H4 (cell line): ENCODE data around the gene LYRM2. TPM values are rescaled to one million over a fixed set of nuclear protein-coding genes. Genes with fewer than 3 reads are reported as not detected.

ENCODE experiments used
- DNase-seq: peaks from one replicate; pipeline ENCODE4 v3.0.0-alpha.2; 2015; ENCODE audit warnings: low spot score
- total RNA-seq: library from RNA; depleted of rRNA; stranded (reverse); fragments of >200 nt; shearing (Covaris generic); gene quantifications from 2 replicates; pipeline ENCODE4 v1.2.3, GENCODE V29; 2014; rRNA removed

Gene LYRM2
- total RNA-seq, 1 experiment from 2014 or later, result 15.8 TPM

GRCh38 chr6:89555806-89556205 is 82.7 kb downstream of the LYRM2 start:
- DNase-seq, result no peak

GRCh38 chr6:89555031-89555430 is 83.5 kb downstream of the LYRM2 start:
- DNase-seq, result no peak

- DNase-seq, result no peak
Measured at GRCh38 chr6:89554106-89554505, 84.4 kb downstream of the LYRM2 start.

GRCh38 chr6:89553431-89553830 is 85.1 kb downstream of the LYRM2 start:
- no peak for DNase-seq

- DNase-seq, result no peak
Measured at GRCh38 chr6:89547281-89547680, 91.3 kb downstream of the LYRM2 start.

GRCh38 chr6:89542866-89543265 is 95.7 kb downstream of the LYRM2 start:
- no peak for DNase-seq

- no peak for DNase-seq
Measured at GRCh38 chr6:89542081-89542857, 96.3 kb downstream of the LYRM2 start.

GRCh38 chr6:89539779-89540178 is 98.8 kb downstream of the LYRM2 start:
- no peak for DNase-seq

- no peak for DNase-seq
Measured at GRCh38 chr6:89536231-89536630, 102.3 kb downstream of the LYRM2 start.

GRCh38 chr6:89530982-89531381 is 107.6 kb downstream of the LYRM2 start:
- no peak for DNase-seq

GRCh38 chr6:89528866-89529265 is 109.7 kb downstream of the LYRM2 start:
- DNase-seq, result no peak

- DNase-seq, result no peak
Measured at GRCh38 chr6:89527634-89528033, 110.9 kb downstream of the LYRM2 start.

GRCh38 chr6:89526563-89526869 is 112.0 kb downstream of the LYRM2 start:
- no peak for DNase-seq

- DNase-seq, result no peak
Measured at GRCh38 chr6:89525786-89526562, 112.6 kb downstream of the LYRM2 start.

GRCh38 chr6:89522778-89523177 is 115.8 kb downstream of the LYRM2 start:
- no peak for DNase-seq

- DNase-seq, result no peak
Measured at GRCh38 chr6:89520736-89521135, 117.8 kb downstream of the LYRM2 start.

- no peak for DNase-seq
Measured at GRCh38 chr6:89518352-89519055, 120.0 kb downstream of the LYRM2 start.

Other genes with a start within 250 kb of the LYRM2 start
- 28.8 and 35.0 TPM in 2 replicates for gene RRAGD, start 226.5 kb downstream of the LYRM2 start, total RNA-seq
- 3.2 and 3.4 TPM in 2 replicates for gene ANKRD6, start 205.6 kb downstream of the LYRM2 start, total RNA-seq
- gene MDN1, start 181.0 kb upstream of the LYRM2 start, total RNA-seq, result 4.1 and 8.7 TPM in 2 replicates
- 4.1 and 5.1 TPM in 2 replicates for gene CASP8AP2, start 191.1 kb upstream of the LYRM2 start, total RNA-seq